CMK (cell line): Measurements from ENCODE around the gene IPO5.

ENCODE experiments used
- DNase-seq: peaks from one replicate; pipeline ENCODE4 v3.0.0-alpha.2; 2010; ENCODE audit warnings: low read depth

The IPO5 gene

GRCh38 chr13:97953376-97953970, at the start of gene IPO5:
IPO5 (plus strand) TSS chr13:97953675; CDS start chr13:97976697, 23,022 bp downstream.
- DNase-seq: no peak

GRCh38 chr13:97904059-97904458, 49.4 kb upstream of the IPO5 start:
- DNase-seq: no peak

GRCh38 chr13:97905517-97905916, 48.0 kb upstream of the IPO5 start:
- no peak for DNase-seq

GRCh38 chr13:97911311-97912138, 42.0 kb upstream of the IPO5 start:
- no peak for DNase-seq

GRCh38 chr13:97912139-97912535, 41.3 kb upstream of the IPO5 start:
- DNase-seq: no peak

GRCh38 chr13:97913206-97913605, 40.3 kb upstream of the IPO5 start:
- DNase-seq: no peak

GRCh38 chr13:97914540-97914939, 38.9 kb upstream of the IPO5 start:
- DNase-seq: no peak

- no peak for DNase-seq
These were observed 32.2 kb upstream of the IPO5 start for GRCh38 chr13:97921176-97921816.

- no peak for DNase-seq
These were observed 25.2 kb upstream of the IPO5 start for GRCh38 chr13:97928301-97928700.

- DNase-seq: no peak
These were observed 21.4 kb upstream of the IPO5 start for GRCh38 chr13:97932036-97932435.

- no peak for DNase-seq
These were observed 20.8 kb upstream of the IPO5 start for GRCh38 chr13:97932647-97933046.

GRCh38 chr13:97933776-97934175, 19.7 kb upstream of the IPO5 start:
- no peak for DNase-seq

GRCh38 chr13:97934590-97934989, 18.9 kb upstream of the IPO5 start:
- DNase-seq: no peak

GRCh38 chr13:97935071-97935470, 18.4 kb upstream of the IPO5 start:
- no peak for DNase-seq

- DNase-seq: no peak
These were observed 17.4 kb upstream of the IPO5 start for GRCh38 chr13:97936036-97936435.

- no peak for DNase-seq
These were observed 14.6 kb upstream of the IPO5 start for GRCh38 chr13:97938706-97939475.

GRCh38 chr13:97944396-97945029, 9.0 kb upstream of the IPO5 start:
- DNase-seq: no peak

- no peak for DNase-seq
These were observed 8.1 kb upstream of the IPO5 start for GRCh38 chr13:97945342-97945741.

- DNase-seq: no peak
These were observed 7.6 kb upstream of the IPO5 start for GRCh38 chr13:97945792-97946419.

GRCh38 chr13:97946951-97947588, 6.4 kb upstream of the IPO5 start:
- DNase-seq: no peak

- DNase-seq: no peak
These were observed 5.4 kb upstream of the IPO5 start for GRCh38 chr13:97948041-97948440.
